ENCODE data around the gene LDB2. TPM values are rescaled to one million over a fixed set of nuclear protein-coding genes. Genes with fewer than 3 reads are reported as not detected.

The LDB2 gene
- total RNA-seq, 2 experiments from 2014 or later, result not detected

DNA sequence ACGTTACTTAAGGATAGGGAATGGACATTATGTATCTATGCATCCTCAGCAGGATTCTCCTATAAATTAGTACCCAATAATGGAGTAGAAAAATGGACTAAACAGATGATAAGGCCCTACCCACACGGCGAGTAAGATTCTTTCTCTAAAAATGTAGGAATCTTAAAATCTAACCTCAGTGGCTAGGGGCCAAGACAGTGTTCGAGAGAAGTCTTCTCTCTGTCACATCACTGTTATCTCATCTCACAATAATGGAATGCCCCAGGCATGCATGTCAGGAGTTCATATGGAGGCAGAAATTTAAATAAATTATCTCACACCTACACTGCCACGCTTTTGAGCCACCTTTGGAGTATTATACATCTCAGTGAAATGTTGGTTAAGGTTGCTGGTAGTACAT is 132.9 kb downstream of the LDB2 start:
- no peak for TF ChIP-seq EZH2phosphoT487 (IDR thresholded peaks at IDR 0.05; ENCODE audit: borderline replicate concordance, low read depth, low read length)
- TF ChIP-seq, protein P1, sequence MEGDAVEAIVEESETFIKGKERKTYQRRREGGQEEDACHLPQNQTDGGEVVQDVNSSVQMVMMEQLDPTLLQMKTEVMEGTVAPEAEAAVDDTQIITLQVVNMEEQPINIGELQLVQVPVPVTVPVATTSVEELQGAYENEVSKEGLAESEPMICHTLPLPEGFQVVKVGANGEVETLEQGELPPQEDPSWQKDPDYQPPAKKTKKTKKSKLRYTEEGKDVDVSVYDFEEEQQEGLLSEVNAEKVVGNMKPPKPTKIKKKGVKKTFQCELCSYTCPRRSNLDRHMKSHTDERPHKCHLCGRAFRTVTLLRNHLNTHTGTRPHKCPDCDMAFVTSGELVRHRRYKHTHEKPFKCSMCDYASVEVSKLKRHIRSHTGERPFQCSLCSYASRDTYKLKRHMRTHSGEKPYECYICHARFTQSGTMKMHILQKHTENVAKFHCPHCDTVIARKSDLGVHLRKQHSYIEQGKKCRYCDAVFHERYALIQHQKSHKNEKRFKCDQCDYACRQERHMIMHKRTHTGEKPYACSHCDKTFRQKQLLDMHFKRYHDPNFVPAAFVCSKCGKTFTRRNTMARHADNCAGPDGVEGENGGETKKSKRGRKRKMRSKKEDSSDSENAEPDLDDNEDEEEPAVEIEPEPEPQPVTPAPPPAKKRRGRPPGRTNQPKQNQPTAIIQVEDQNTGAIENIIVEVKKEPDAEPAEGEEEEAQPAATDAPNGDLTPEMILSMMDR (conservative IDR thresholded peaks at IDR 0.05; ENCODE audit: low read length), result no peak
- intact Hi-C loops (cut with micrococcal nuclease; ENCODE audit: unreplicated experiment), result no loop called here

DNA sequence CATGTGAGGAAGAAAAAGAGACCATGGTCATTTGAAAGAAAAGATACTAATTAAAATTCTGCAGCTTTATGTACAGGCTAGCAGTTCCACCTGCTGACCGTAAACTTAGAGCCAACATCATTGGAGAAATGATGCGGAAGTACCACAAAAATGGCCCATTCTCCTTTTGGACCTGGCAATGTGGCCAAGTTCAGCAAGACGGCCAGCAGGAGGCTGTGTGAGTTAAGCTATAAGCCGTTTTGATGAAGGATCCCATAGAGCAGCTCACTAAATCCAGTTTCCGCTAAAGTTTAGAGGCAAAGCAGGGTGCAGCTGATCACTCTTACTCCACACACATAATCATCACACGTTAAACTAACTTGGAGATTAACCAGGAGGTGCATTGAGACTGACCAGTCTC is 133.8 kb downstream of the LDB2 start:
- Histone ChIP-seq H3K27ac (ENCODE audit: low read depth, low read length, poor library complexity, severe bottlenecking) (no peak overlapping the region), H4K20me1 (ENCODE audit: insufficient read depth, low read length) (no peaks in the 10 kb centered on the region), H3K79me2 (ENCODE audit: insufficient read depth, low read depth, low read length) (no peaks in the 10 kb centered on the region), H3K4me3 (ENCODE audit: low read depth, low read length, poor library complexity, severe bottlenecking) (no peak overlapping the region), H2AFZ (ENCODE audit: low read length) (no peak overlapping the region), H3K4me2 (ENCODE audit: low read length) (no peak overlapping the region), H3K9me3 (ENCODE audit: low read length) (no peaks in the 10 kb centered on the region), H3K36me3 (ENCODE audit: insufficient read depth, low read length) (no peaks in the 10 kb centered on the region), H3K4me1 (ENCODE audit: insufficient read depth, low read length, poor library complexity, severe bottlenecking) (no peaks in the 10 kb centered on the region), H3K9me2 (ENCODE audit: insufficient read depth, low read length) (no peaks in the 10 kb centered on the region)
- POLR2A ChIA-PET, result interaction anchor here (0.6 kb wide), 1 partner anchor 709 kb away, joined by 4 read pairs; no protein-coding TSS in a partner anchor
- DNase-seq (ENCODE audit: low spot score), result no peak
- TF ChIP-seq, protein P1 (conservative IDR thresholded peaks at IDR 0.05; ENCODE audit: low read length), result no peak
- no peak for TF ChIP-seq EZH2phosphoT487 (IDR thresholded peaks at IDR 0.05; ENCODE audit: borderline replicate concordance, low read depth, low read length)
- BruUV-seq (replicated peaks), result no TSS peak
- CTCF ChIA-PET (ENCODE audit: unreplicated experiment), result no interaction called here
- intact Hi-C loops (cut with micrococcal nuclease; ENCODE audit: unreplicated experiment), result no loop called here

More for the DNA sequence above, 132.9 kb downstream of the LDB2 start:
- Histone ChIP-seq H3K36me3 (ENCODE audit: insufficient read depth, low read length) (no peaks in the 10 kb centered on the region), H3K27ac (ENCODE audit: low read depth, low read length, poor library complexity, severe bottlenecking) (no peak overlapping the region), H4K20me1 (ENCODE audit: insufficient read depth, low read length) (no peaks in the 10 kb centered on the region), H3K9me2 (ENCODE audit: insufficient read depth, low read length) (no peaks in the 10 kb centered on the region), H3K4me3 (ENCODE audit: low read depth, low read length, poor library complexity, severe bottlenecking) (no peak overlapping the region), H2AFZ (ENCODE audit: low read length) (no peak overlapping the region), H3K4me2 (ENCODE audit: low read length) (no peak overlapping the region), H3K9me3 (ENCODE audit: low read length) (no peaks in the 10 kb centered on the region), H3K79me2 (ENCODE audit: insufficient read depth, low read depth, low read length) (no peaks in the 10 kb centered on the region), H3K4me1 (ENCODE audit: insufficient read depth, low read length, poor library complexity, severe bottlenecking) (no peaks in the 10 kb centered on the region)
- DNase-seq (ENCODE audit: low spot score), result no peak
- ChIA-PET POLR2A (no interaction called here), CTCF (ENCODE audit: unreplicated experiment) (no interaction called here)
- no TSS peak for BruUV-seq (replicated peaks)

DNA sequence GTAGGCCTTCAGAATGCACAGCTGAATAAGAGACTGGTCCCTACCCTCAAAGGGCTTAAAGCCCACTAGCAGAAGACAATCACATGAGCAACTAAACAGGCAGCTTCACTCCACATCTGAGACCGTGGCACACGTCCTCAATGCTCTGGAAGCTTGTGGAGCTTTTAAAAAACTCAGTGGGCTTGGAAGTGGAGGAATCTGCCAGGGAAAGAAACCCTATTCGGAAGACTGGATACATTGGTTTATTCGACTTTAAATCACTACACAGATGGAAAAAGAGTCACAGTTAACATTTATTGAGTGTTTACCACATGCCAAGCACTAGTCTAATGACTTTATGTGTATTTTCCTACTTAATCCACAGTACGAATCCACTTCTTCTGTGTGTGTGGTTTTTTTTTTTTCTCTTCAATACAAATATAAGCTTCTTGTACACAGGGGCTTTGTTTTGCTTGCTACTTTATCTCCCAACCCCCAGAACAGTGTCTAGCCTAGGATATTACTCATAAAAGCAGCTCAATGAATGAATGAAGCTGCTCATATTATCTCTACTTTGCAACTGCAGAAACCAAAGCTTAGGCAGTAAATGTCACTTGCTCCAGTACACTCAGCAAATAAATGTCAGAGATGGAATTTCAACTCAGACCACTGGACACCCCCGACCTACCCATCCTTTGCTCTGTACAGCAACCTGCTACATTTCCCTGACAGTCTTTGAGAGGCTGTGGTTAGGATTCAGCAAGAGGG is 137.7 kb downstream of the LDB2 start:
- Histone ChIP-seq H2AFZ (ENCODE audit: low read length) (no peak overlapping the region), H4K20me1 (ENCODE audit: insufficient read depth, low read length) (no peaks in the 10 kb centered on the region), H3K79me2 (ENCODE audit: insufficient read depth, low read depth, low read length) (no peaks in the 10 kb centered on the region), H3K9me3 (ENCODE audit: low read length) (no peaks in the 10 kb centered on the region), H3K27ac (ENCODE audit: low read depth, low read length, poor library complexity, severe bottlenecking) (no peak overlapping the region), H3K4me3 (ENCODE audit: low read depth, low read length, poor library complexity, severe bottlenecking) (no peak overlapping the region), H3K36me3 (ENCODE audit: insufficient read depth, low read length) (no peaks in the 10 kb centered on the region), H3K9me2 (ENCODE audit: insufficient read depth, low read length) (no peaks in the 10 kb centered on the region), H3K4me2 (ENCODE audit: low read length) (no peak overlapping the region), H3K4me1 (ENCODE audit: insufficient read depth, low read length, poor library complexity, severe bottlenecking) (no peaks in the 10 kb centered on the region)
- TF ChIP-seq, protein P1 (conservative IDR thresholded peaks at IDR 0.05; ENCODE audit: low read length), result no peak
- TF ChIP-seq EZH2phosphoT487 (IDR thresholded peaks at IDR 0.05; ENCODE audit: borderline replicate concordance, low read depth, low read length), result no peak
- ChIA-PET CTCF (ENCODE audit: unreplicated experiment) (interaction anchor here (0.6 kb wide), 1 partner anchor 245 kb away, joined by 3 read pairs; no protein-coding TSS in a partner anchor), POLR2A (no interaction called here)
- no peak for DNase-seq (ENCODE audit: low spot score)
- no TSS peak for BruUV-seq (replicated peaks)
- intact Hi-C loops (cut with micrococcal nuclease; ENCODE audit: unreplicated experiment), result no loop called here
